Esophagus (tissue), 2 donors: ENCODE results near the gene GXYLT2. TPM values are rescaled to one million over a fixed set of nuclear protein-coding genes. Genes with fewer than 3 reads are reported as not detected.

Experiments used
- H3K27ac ChIP-seq, 2 donors: one replicate each; pipeline ENCODE4 v1.5.1; 2013; ENCODE audit warnings: low read depth in 2 of 2, mild to moderate bottlenecking in 2 of 2, inconsistent platforms in 1 of 2, low read length in 1 of 2, moderate library complexity in 1 of 2
- H3K27me3 ChIP-seq, 2 donors: one replicate each; pipeline ENCODE4 v1.6.1; 2013; ENCODE audit warnings: low read length in 2 of 2, control low read depth in 1 of 2, mild to moderate bottlenecking in 1 of 2; ENCODE audit not compliant: insufficient read depth in 2 of 2, control insufficient read depth in 1 of 2
- H3K36me3 ChIP-seq, 2 donors: one replicate each; pipeline ENCODE4 v1.6.1; 2013; ENCODE audit warnings: low read length in 1 of 2; ENCODE audit not compliant: control insufficient read depth in 2 of 2, insufficient read depth in 2 of 2
- H3K4me1 ChIP-seq, 2 donors: one replicate each; pipeline ENCODE4 v1.6.1; 2013; ENCODE audit warnings: low read length in 1 of 2; ENCODE audit not compliant: control insufficient read depth in 2 of 2, insufficient read depth in 2 of 2
- H3K4me3 ChIP-seq, 2 donors: one replicate each; pipeline ENCODE4 v1.5.1; 2013; ENCODE audit warnings: low read length in 2 of 2, mild to moderate bottlenecking in 2 of 2, low read depth in 1 of 2, moderate library complexity in 1 of 2
- H3K9me3 ChIP-seq, 2 donors: one replicate each; pipeline ENCODE4 v1.6.1; 2013; ENCODE audit warnings: mild to moderate bottlenecking in 2 of 2, low read depth in 1 of 2, low read length in 1 of 2, moderate library complexity in 1 of 2; ENCODE audit not compliant: control insufficient read depth in 2 of 2, insufficient read depth in 1 of 2
- WGBS, 2 donors: extraction: QIAGEN DNeasy Blood & Tissue Kit; methylation state at CpG; one replicate each; pipeline ENCODE4 v1.1.7; 2013; 5-methylcytosine and 5-hydroxymethylcytosine counted together
- polyA plus RNA-seq, 2 donors: library from polyadenylated mRNA; stranded (reverse); fragments of 200-250 nt; gene quantifications; one replicate each; pipeline ENCODE4 v1.2.3, GENCODE V29; 2013
- donor health status: healthy with polysubstance abuse.
- donor health status: Bipolar disorder and iron deficiency.

The GXYLT2 gene
- polyA plus RNA-seq, result under 1 TPM; 0.24 to 0.37 TPM

GRCh38 chr3:72887705-72888545 lies at the start of gene GXYLT2:
TSS of gene GXYLT2 (plus strand) at chr3:72888046. CDS start at chr3:72888234, 188 bp downstream.
- peak within 1 kb of the TSS; percentile 47 to 87 for H3K4me3 ChIP-seq
- no peaks in the 10 kb centered on the region for H3K36me3 ChIP-seq
- H3K27me3 ChIP-seq, result no peaks in the 10 kb centered on the region
- peak within 1 kb of the TSS; percentile 37 to 69 for H3K27ac ChIP-seq
- H3K4me1 ChIP-seq, result no peaks in the 10 kb centered on the region
- 1% methylated on average over 52 to 96 of the region's 96 CpGs for WGBS, 2 donors
- H3K9me3 ChIP-seq, result no peaks in the 10 kb centered on the region

- Histone ChIP-seq H3K27me3 (no peaks in the 10 kb centered on the region), H3K4me1 (no peaks in the 10 kb centered on the region), H3K36me3 (peaks cover 6 to 10% of the 10 kb centered on the region in 2 donors), H3K27ac (no peak overlapping the region), H3K9me3 (no peaks in the 10 kb centered on the region), H3K4me3 (no peak overlapping the region)
- 94 to 95% methylated on average over 3 of the region's 3 CpGs for WGBS, 2 donors
Measured at GRCh38 chr3:72839057-72839456, 48.8 kb upstream of the GXYLT2 start.

GRCh38 chr3:72844436-72844993 lies 43.3 kb upstream of the GXYLT2 start:
- Histone ChIP-seq H3K36me3 (peaks cover 6% of the 10 kb centered on the region in 2 donors), H3K4me3 (no peak overlapping the region), H3K27me3 (no peaks in the 10 kb centered on the region), H3K9me3 (no peaks in the 10 kb centered on the region), H3K4me1 (no peaks in the 10 kb centered on the region), H3K27ac (no peak overlapping the region)
- WGBS, 2 donors, result 92% methylated on average over 1 of the region's 1 CpG

DNA sequence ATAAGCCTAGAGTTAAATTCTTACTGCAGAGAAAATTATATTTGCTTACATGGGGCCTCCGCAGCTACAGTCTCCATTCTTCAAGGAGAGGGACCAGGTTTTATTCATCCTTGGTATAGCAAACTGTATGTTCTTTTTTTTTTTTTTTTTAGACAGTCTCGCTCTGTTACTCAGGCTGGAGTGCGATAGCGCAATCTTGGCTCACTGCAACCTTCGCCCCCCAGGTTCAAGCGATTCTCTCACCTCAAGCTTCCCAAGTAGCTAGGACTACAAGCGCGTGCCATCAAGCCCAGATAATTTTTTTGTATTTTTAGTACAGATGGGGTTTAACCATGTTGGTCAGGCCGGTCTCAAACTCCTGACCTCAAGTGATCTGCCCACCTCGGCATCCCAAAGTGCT lies 41.7 kb upstream of the GXYLT2 start:
- Histone ChIP-seq H3K27me3 (no peaks in the 10 kb centered on the region), H3K27ac (no peak overlapping the region), H3K9me3 (no peaks in the 10 kb centered on the region), H3K36me3 (peaks cover 3 to 4% of the 10 kb centered on the region in 2 donors), H3K4me3 (no peak overlapping the region), H3K4me1 (no peaks in the 10 kb centered on the region)
- 90 to 95% methylated on average over 10 of the region's 10 CpGs for WGBS, 2 donors

- Histone ChIP-seq H3K4me3 (peak overlapping the region; percentile 83 to 97), H3K36me3 (no peaks in the 10 kb centered on the region), H3K27ac (peak overlapping the region in 1 of 2 donors; percentile 85), H3K27me3 (no peaks in the 10 kb centered on the region), H3K4me1 (no peaks in the 10 kb centered on the region), H3K9me3 (no peaks in the 10 kb centered on the region)
- WGBS, 2 donors, result 9 to 12% methylated on average over 6 of the region's 6 CpGs
Measured at GRCh38 chr3:72847282-72847681, 40.6 kb upstream of the GXYLT2 start.

DNA sequence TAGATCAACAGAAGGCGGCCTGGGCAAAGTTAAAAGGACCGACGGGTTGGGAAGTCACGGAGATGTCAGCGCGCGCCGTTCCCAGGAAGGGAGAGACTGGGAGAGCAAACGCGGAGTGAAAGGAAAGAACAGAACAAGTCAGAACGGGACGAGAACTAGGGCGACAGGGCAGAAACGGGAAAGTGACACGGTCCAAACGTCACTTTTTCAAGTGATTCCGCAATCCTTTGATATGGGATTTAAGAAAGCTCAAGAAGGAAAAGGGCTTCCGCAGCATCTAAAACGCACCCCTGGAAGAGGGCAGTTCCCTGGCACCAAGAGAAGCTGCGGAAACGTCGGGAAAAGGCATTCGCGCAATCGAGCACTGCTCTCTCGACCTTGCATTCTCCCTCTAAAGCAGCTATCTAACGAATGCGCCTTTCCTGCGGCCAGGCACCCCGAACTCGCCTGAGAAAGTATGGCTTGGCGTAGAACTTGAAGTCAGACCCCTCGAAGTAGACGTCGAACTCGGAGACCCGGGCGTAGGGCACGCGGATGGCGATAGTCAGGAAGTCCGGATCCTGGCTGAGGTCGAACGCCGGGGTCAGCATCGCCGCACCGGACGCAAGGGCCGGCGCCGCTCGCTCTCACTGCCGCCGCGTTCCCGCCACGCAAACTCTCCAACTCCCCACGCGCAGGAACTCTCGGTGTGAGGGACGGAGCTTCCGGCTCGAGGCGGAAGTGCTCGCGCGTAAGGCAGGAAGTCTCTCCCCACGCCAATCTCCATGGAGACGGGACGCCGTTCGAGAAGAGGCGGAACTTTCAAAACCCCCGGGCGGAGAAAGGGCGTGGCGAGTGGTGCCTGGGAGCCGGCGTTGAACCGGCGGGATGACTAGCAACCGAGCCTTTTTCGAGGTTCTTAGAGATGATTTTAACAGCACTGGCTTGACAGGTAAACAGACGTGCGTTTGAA lies 39.8 kb upstream of the GXYLT2 start, which contains the start of gene SHQ1:
Gene SHQ1 (minus strand): TSS at position 695 of the 952 bp plus-strand sequence. CDS start 105 bp downstream, at position 590.
- H3K4me1 ChIP-seq, result no peaks in the 10 kb centered on the region
- no peaks in the 10 kb centered on the region for H3K9me3 ChIP-seq
- peak within 1 kb of the TSS; percentile 83 to 97 for H3K4me3 ChIP-seq
- H3K36me3 ChIP-seq, result no peaks in the 10 kb centered on the region
- WGBS, 2 donors, result 0 to 1% methylated on average over 86 of the region's 86 CpGs
- no peaks in the 10 kb centered on the region for H3K27me3 ChIP-seq
- peak within 1 kb of the TSS; percentile 74 to 85 for H3K27ac ChIP-seq

DNA sequence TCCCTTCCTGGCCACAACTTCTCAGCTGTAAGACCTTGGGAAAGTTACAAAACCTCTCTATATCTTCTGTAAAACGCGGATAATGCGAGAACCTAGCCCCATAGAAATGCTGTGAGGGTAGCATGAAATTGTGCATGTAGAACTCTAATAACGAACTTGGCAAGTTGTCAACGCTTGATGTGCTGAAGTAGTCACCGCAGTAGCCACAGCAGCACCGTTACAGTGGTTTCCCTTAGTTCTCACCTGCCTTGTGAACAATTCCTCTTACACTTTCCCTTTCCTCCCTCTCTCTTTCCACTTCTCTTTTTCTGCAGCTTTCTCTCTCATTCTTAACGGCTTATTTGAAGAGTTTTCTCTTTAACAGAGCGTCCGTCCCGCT lies 39.2 kb upstream of the GXYLT2 start:
- H3K4me3 ChIP-seq, result peak overlapping the region in 1 of 2 donors; percentile 97
- 1 to 2% methylated on average over 11 of the region's 11 CpGs for WGBS, 2 donors
- no peaks in the 10 kb centered on the region for H3K4me1 ChIP-seq

DNA sequence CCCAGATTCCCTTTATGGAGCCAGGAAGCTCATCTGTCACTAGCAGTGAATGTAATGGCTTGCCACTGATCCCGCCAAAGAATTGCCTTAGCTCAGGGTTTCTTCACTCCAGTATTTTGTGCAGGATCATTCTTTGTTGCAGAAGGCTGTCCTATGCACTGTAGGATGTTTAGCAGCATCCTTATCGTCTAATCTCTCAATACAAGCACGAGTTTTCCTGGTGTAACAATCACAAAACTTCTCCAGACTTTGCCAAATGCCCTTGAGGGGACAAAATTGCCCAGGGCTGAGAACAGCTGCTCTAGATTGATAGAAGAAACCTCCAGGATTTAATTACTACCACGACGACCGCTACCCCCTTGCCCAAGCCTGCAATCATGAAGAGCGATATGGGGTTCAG lies 32.8 kb upstream of the GXYLT2 start:
- WGBS, 2 donors, result 65 to 69% methylated on average over 7 of the region's 7 CpGs
- H3K4me1 ChIP-seq, result no peaks in the 10 kb centered on the region

More for the DNA sequence above, 39.2 kb upstream of the GXYLT2 start:
- Histone ChIP-seq H3K27me3 (no peaks in the 10 kb centered on the region), H3K36me3 (no peaks in the 10 kb centered on the region), H3K9me3 (no peaks in the 10 kb centered on the region), H3K27ac (no peak overlapping the region)

GRCh38 chr3:72860053-72860452 lies 27.8 kb upstream of the GXYLT2 start:
- Histone ChIP-seq H3K36me3 (no peaks in the 10 kb centered on the region), H3K27ac (no peak overlapping the region), H3K27me3 (no peaks in the 10 kb centered on the region), H3K4me1 (no peaks in the 10 kb centered on the region), H3K4me3 (no peak overlapping the region), H3K9me3 (no peaks in the 10 kb centered on the region)
- 78 to 80% methylated on average over 5 of the region's 5 CpGs for WGBS, 2 donors

More for the DNA sequence above, 32.8 kb upstream of the GXYLT2 start:
- H3K9me3 ChIP-seq, result no peaks in the 10 kb centered on the region
- H3K27ac ChIP-seq, result no peak overlapping the region
- no peak overlapping the region for H3K4me3 ChIP-seq
- no peaks in the 10 kb centered on the region for H3K27me3 ChIP-seq
- H3K36me3 ChIP-seq, result no peaks in the 10 kb centered on the region
